Trophoblast cell (in vitro differentiated cells and primary cell): ENCODE results near the gene CRX.
"Not testable (repeated sequence)": the region's sequence is repeated elsewhere in the genome, so short reads cannot be mapped to it uniquely, and the experiment has no call there.

Experiments
- DNase-seq, 2 donors: peaks; one replicate each; pipeline ENCODE4 v3.0.0-alpha.2; 2016
- H2AFZ ChIP-seq: 2 replicates; pipeline ENCODE4 v1.6.1; 2013; ENCODE audit warnings: low read length, moderate library complexity, mild to moderate bottlenecking; ENCODE audit not compliant: insufficient read depth, poor library complexity
- H2AK5ac ChIP-seq: 2 replicates; pipeline ENCODE4 v1.6.1; 2013; ENCODE audit warnings: mild to moderate bottlenecking, low read length
- H2BK120ac ChIP-seq: 2 replicates; pipeline ENCODE4 v1.6.1; 2013; ENCODE audit warnings: low read length, mild to moderate bottlenecking, moderate library complexity; ENCODE audit not compliant: insufficient read depth, poor library complexity
- H2BK12ac ChIP-seq: 2 replicates; pipeline ENCODE4 v1.6.1; 2013; ENCODE audit warnings: mild to moderate bottlenecking, low read length, moderate library complexity
- H2BK5ac ChIP-seq: 2 replicates; pipeline ENCODE4 v1.6.1; 2013; ENCODE audit warnings: low read length, low read depth, moderate library complexity, mild to moderate bottlenecking; ENCODE audit not compliant: poor library complexity
- H3K14ac ChIP-seq: 2 replicates; pipeline ENCODE4 v1.6.1; 2013; ENCODE audit warnings: mild to moderate bottlenecking, low read length
- H3K18ac ChIP-seq: 2 replicates; pipeline ENCODE4 v1.6.1; 2013; ENCODE audit warnings: mild to moderate bottlenecking, low read length
- H3K23ac ChIP-seq: 2 replicates; pipeline ENCODE4 v1.6.1; 2013; ENCODE audit warnings: low read length
- H3K27ac ChIP-seq: 2 replicates; pipeline ENCODE4 v1.5.1; 2013; ENCODE audit warnings: low read depth, mild to moderate bottlenecking, inconsistent platforms, low read length, moderate library complexity
- H3K27me3 ChIP-seq: 2 replicates; pipeline ENCODE4 v1.6.1; 2013; ENCODE audit warnings: inconsistent platforms, mild to moderate bottlenecking, low read length, moderate library complexity; ENCODE audit not compliant: insufficient read depth
- H3K36me3 ChIP-seq, 2 experiments: 1 replicate in 1 of 2; 2 replicates in 1 of 2; pipeline ENCODE4 v1.6.1; 2013; ENCODE audit warnings: low read length in 2 of 2, mild to moderate bottlenecking in 2 of 2, moderate library complexity in 1 of 2; ENCODE audit not compliant: insufficient read depth in 2 of 2, control insufficient read depth in 1 of 2
- H3K4ac ChIP-seq: 2 replicates; pipeline ENCODE4 v1.6.1; 2013; ENCODE audit warnings: low read depth, mild to moderate bottlenecking, low read length, moderate library complexity
- H3K4me1 ChIP-seq, 2 experiments: 1 replicate in 1 of 2; 2 replicates in 1 of 2; pipeline ENCODE4 v1.6.1; 2013; ENCODE audit warnings: low read length in 2 of 2, mild to moderate bottlenecking in 2 of 2, moderate library complexity in 1 of 2; ENCODE audit not compliant: insufficient read depth in 2 of 2, control insufficient read depth in 1 of 2
- H3K4me2 ChIP-seq: 2 replicates; pipeline ENCODE4 v1.6.1; 2013; ENCODE audit warnings: inconsistent platforms, mild to moderate bottlenecking, low read length, moderate library complexity
- H3K4me3 ChIP-seq: 2 replicates; pipeline ENCODE4 v1.5.1; 2013; ENCODE audit warnings: mild to moderate bottlenecking, low read depth, low read length, inconsistent platforms
- H3K79me1 ChIP-seq: one replicate; pipeline ENCODE4 v1.6.1; 2013; ENCODE audit warnings: low read length
- H3K79me2 ChIP-seq: 2 replicates; pipeline ENCODE4 v1.6.1; 2013; ENCODE audit warnings: low read length, mild to moderate bottlenecking; ENCODE audit not compliant: control insufficient read depth, insufficient read depth, poor library complexity
- H3K9ac ChIP-seq: 2 replicates; pipeline ENCODE4 v1.6.1; 2013; ENCODE audit warnings: mild to moderate bottlenecking, low read length
- H3K9me3 ChIP-seq: 2 replicates; pipeline ENCODE4 v1.6.1; 2013; ENCODE audit warnings: low read depth, mild to moderate bottlenecking, control low read depth, inconsistent platforms, low read length; ENCODE audit not compliant: insufficient read depth
- H4K12ac ChIP-seq: 2 replicates; pipeline ENCODE4 v1.6.1; 2013; ENCODE audit warnings: low read depth, mild to moderate bottlenecking, low read length, moderate library complexity
- H4K8ac ChIP-seq: 2 replicates; pipeline ENCODE4 v1.6.1; 2013; ENCODE audit warnings: low read depth, mild to moderate bottlenecking, low read length, moderate library complexity
- H4K91ac ChIP-seq: one replicate; pipeline ENCODE4 v1.6.1; 2013; ENCODE audit warnings: low read depth, mild to moderate bottlenecking, low read length, moderate library complexity
- WGBS: extraction: QIAGEN DNeasy Blood & Tissue Kit; methylation state at CpG from one replicate; pipeline ENCODE4 v1.1.7; 2013; ENCODE audit warnings: missing lambda C conversion rate; ENCODE audit not compliant: insufficient read length, insufficient coverage; ENCODE audit errors: extremely low coverage; 5-methylcytosine and 5-hydroxymethylcytosine counted together

CRX gene

DNA sequence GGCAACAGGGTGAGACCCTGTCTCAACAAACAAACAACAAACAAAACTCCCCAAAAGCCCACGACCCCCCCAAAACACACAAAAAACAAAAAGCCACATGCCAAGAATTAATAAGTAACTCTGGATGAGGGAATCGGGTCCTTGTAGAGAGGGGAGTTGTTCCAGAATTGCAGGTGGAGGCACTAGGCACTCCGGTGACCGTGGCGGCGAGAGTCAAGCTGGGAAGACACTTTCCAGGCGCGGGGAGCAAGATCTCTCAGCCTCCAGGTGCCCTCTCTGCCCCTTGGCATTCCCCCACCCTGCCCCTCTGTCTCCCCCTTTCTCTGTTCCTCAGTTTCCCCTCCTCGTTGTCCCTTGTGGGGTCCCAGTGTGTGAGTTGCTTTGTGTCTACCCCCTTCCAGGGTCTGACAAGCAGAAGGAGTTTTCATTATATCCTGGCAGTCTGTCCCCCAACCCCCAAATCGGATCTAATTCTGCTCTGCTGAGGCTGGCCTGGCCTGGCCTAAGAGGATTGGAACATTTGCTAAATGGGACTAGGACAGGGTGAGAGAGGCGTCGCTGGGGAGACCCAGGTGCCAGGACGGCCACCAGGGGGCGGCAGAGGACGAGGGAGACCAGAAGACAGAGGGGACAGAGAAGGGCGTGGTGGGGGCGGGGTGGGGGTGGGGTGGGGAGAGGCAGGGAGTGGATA lies 8.3 kb upstream of the CRX start:
- Histone ChIP-seq H3K79me2 (no peaks in the 10 kb centered on the region), H3K14ac (no peak overlapping the region), H3K4ac (no peak overlapping the region), H2BK12ac (no peak overlapping the region), H3K18ac (no peak overlapping the region), H4K8ac (no peak overlapping the region), H2BK120ac (no peak overlapping the region), H2AK5ac (no peak overlapping the region), H3K79me1 (no peaks in the 10 kb centered on the region), H3K4me2 (no peak overlapping the region), H3K9ac (no peak overlapping the region), H3K9me3 (no peaks in the 10 kb centered on the region), H4K91ac (no peak overlapping the region), H4K12ac (no peak overlapping the region), H3K4me1 (no peaks in the 10 kb centered on the region), H3K23ac (no peak overlapping the region), H3K4me3 (no peak overlapping the region), H3K36me3 (no peaks in the 10 kb centered on the region), H2AFZ (no peak overlapping the region), H2BK5ac (no peak overlapping the region), H3K27ac (no peak overlapping the region), H3K27me3 (no peaks in the 10 kb centered on the region)
- DNase-seq, result peak; percentile 40 to 66
- 100% methylated on average over 1 of the region's 17 CpGs for WGBS

DNA sequence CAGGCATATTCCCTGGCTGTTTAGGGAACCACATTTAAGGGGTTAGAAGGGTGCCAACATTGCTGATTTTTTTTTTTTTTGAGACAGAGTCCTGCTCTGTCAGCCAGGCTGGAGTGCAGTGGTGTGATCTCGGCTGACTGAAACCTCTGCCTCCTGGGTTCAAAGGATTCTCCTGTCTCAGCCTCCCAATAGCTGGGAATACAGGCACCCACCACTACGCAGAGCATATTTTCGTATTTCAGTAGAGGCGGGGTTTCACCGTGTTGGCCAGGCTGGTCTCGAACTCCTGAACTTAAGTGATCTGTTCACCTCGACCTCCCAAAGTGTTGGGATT lies 7.8 kb upstream of the CRX start:
- H3K4me2 ChIP-seq, result no peak overlapping the region

DNA sequence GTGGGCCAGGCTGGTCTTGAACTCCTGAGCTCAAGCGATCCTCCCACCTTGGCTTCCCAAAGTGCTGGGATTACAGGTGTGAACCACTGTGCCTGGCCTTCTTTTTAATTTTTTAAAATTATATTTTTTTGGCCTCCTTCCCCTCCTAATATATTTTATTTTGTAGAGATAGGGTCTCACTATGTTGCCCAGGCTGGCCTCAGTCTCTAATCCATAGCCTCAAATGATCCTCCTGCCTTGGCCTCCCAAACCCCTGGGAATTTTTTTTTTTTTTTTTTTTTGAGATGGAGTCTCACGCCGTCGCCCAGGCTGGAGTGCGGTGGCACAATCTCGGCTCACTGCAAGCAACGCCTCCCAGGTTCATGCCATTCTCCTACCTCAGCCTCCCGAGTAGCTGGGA lies 5.5 kb upstream of the CRX start:
- H3K23ac ChIP-seq, H3K4me1 ChIP-seq, H3K4ac ChIP-seq, H3K4me2 ChIP-seq, H3K79me1 ChIP-seq, H2AK5ac ChIP-seq, H3K9me3 ChIP-seq, H4K12ac ChIP-seq, H2BK120ac ChIP-seq, H3K36me3 ChIP-seq, H3K79me2 ChIP-seq, H3K27ac ChIP-seq, H2BK5ac ChIP-seq, H3K9ac ChIP-seq, H4K91ac ChIP-seq, H2AFZ ChIP-seq, H3K4me3 ChIP-seq, H2BK12ac ChIP-seq, H3K14ac ChIP-seq, H4K8ac ChIP-seq, H3K18ac ChIP-seq, DNase-seq, H3K27me3 ChIP-seq: not testable (repeated sequence)
- no CpG with 5 or more reads among the region's 8 CpGs for WGBS

More for the DNA sequence above, 7.8 kb upstream of the CRX start:
- H3K79me1 ChIP-seq, result no peaks in the 10 kb centered on the region
- no peak overlapping the region for H2BK12ac ChIP-seq
- H3K79me2 ChIP-seq, result no peaks in the 10 kb centered on the region
- H3K9ac ChIP-seq, result no peak overlapping the region
- H2AK5ac ChIP-seq, result no peak overlapping the region
- H4K8ac ChIP-seq, result no peak overlapping the region
- no peaks in the 10 kb centered on the region for H3K27me3 ChIP-seq
- H2AFZ ChIP-seq, result no peak overlapping the region
- H2BK5ac ChIP-seq, result no peak overlapping the region
- H3K23ac ChIP-seq, result no peak overlapping the region
- no peak overlapping the region for H3K4ac ChIP-seq
- no peak overlapping the region for H3K27ac ChIP-seq
- no peaks in the 10 kb centered on the region for H3K4me1 ChIP-seq
- DNase-seq, result no peak
- H4K12ac ChIP-seq, result no peak overlapping the region
- no peak overlapping the region for H3K4me3 ChIP-seq
- no peaks in the 10 kb centered on the region for H3K9me3 ChIP-seq
- no peak overlapping the region for H2BK120ac ChIP-seq
- H4K91ac ChIP-seq, result no peak overlapping the region
- H3K36me3 ChIP-seq, result no peaks in the 10 kb centered on the region
- WGBS, result no CpG with 5 or more reads among the region's 7 CpGs
- H3K18ac ChIP-seq, result no peak overlapping the region
- H3K14ac ChIP-seq, result no peak overlapping the region

DNA sequence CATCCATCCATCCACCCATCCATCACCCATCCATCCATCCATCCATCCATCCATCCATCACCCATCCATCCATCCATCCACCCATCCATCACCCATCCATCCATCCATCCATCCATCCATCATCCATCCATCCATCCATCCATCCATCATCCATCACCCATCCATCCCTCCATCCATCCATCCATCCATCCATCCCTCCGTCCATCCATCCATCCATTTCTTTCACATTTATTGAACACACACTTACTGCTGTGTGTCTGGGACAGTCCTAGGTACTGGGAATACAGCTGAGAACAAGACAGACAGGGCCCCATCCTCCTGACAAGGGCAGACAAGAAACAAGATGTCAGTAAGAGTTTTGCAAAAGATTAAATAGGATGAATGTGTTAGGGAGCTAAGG lies 3.5 kb upstream of the CRX start:
- H3K36me3 ChIP-seq, H3K4me1 ChIP-seq, H2AFZ ChIP-seq, H3K9me3 ChIP-seq, H2BK5ac ChIP-seq, H3K4me3 ChIP-seq, H3K23ac ChIP-seq, H2BK120ac ChIP-seq, H3K14ac ChIP-seq, H3K4ac ChIP-seq, H3K18ac ChIP-seq, H3K9ac ChIP-seq, H4K8ac ChIP-seq, H3K4me2 ChIP-seq, H4K91ac ChIP-seq, DNase-seq, H4K12ac ChIP-seq, H2BK12ac ChIP-seq, H3K27ac ChIP-seq, H3K79me2 ChIP-seq, H2AK5ac ChIP-seq, H3K27me3 ChIP-seq, H3K79me1 ChIP-seq: not testable (repeated sequence)
- WGBS, result 100% methylated on average over 1 of the region's 1 CpG
